HTR-8/SVneo (cell line): ENCODE data around the gene ENAH.
A peak's percentile ranks its signal among the peaks of the same experiment; 100 is the strongest.
"Not testable (repeated sequence)": the region's sequence is repeated elsewhere in the genome, so short reads cannot be mapped to it uniquely, and the experiment has no call there.

Experiments
- DNase-seq: peaks from one replicate; pipeline ENCODE4 v3.0.0; 2011; ENCODE audit warnings: low spot score, mixed read lengths; ENCODE audit not compliant: insufficient read length
- FAIRE-seq: peaks from 2 replicates; lab custom pipeline; 2011; peaks lifted over from hg19 to GRCh38; lab: Jason Lieb, UNC

ENAH gene

DNA sequence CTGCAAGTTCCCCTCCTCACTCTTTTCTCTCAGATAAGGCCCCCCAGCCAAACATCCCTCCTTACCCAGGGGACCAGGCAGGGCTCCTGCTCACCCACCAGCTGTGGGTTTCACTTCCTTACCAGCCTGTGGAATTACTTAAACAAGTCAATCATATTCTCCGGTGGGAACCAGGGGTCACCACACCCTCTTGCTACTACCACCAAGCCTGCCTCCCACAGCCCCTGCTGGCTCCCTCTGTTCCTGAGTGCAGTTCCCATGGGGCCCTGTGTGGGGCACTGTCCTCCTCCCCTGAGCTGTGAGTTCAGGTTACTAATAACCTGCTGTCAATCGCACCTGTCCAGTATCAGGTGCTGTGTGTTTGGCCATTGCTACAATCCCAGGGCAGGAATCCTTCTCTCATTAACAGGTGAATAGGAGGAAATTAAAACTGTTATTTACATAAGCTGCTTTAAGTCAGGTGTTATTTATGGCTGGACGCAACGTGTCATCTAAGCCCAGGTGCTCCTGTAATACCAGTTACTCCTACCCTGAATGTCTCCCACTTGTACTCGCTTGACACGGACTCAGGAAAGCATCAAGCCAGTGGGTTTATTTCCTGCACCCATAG lies 172.0 kb downstream of the ENAH start:
- FAIRE-seq: no peak
- DNase-seq: peak; percentile 54

DNA sequence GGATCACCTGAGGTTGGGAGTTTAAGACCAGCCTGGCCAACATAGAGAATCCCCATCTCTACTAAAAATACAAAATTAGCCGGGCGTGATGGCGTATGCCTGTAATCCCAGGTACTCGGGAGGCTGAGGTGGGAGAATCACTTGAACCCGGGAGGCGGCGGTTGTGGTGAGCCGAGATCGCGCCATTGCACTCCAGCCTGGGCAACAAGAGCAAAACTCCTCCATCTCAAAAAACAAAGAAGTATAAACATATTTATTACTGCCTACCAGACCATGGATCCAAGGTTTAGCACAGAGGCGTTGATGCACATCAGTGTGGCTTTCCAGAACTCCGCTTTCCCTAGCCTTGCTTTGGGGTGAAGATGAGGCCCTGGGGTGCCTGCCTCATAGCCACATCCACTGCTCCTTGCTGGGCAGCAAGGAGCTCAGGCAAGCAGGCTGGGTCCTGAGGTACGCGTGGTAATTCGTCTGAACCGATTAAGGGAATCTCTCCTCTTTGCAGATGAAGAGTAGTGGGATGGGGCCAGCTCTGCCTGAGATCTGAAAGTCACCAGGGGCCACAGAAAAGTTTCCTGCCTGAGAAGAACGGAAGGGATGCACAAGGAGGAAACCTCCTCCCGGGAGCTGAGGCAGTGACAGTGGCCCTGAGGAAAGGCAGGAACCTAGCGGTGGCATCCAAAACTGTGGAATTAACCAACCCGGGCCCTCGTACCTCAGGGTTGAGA lies 172.8 kb downstream of the ENAH start:
- DNase-seq (no peak), FAIRE-seq (no peak)

GRCh38 chr1:225479341-225479740 lies 173.6 kb downstream of the ENAH start:
- no peak for FAIRE-seq
- DNase-seq: no peak

DNA sequence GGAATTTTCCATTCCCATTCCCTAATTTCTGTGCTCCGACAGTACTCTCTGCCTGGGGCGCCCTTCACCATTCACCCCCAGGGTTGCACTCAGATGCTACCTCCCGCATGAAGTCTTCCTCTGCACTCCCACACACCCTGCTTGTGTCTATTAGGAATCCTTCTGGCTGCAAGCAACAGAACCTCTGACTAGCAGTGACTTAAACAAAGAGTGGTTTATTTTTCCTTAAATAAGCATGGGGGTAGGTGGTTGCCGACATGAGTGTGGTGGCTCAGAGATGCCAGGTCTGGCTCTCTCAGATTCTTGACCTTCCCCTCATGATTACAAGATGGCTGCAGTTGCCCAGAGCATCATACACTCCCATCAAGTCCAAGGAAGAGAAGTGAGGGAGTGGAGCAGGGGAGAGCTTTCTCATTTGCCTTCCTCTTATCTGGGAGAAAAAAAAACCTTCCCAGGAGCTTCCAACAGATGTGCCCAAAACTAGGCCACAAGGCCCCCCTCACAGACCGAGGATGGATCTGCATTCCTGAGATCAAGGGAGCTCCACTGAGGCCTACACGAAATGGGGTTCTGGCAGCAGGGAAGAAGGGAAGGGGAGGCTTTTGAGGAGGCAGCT lies 175.5 kb downstream of the ENAH start:
- no peak for FAIRE-seq
- no peak for DNase-seq

- DNase-seq (no peak), FAIRE-seq (no peak)
These were observed 176.4 kb downstream of the ENAH start for GRCh38 chr1:225476538-225476988.

DNA sequence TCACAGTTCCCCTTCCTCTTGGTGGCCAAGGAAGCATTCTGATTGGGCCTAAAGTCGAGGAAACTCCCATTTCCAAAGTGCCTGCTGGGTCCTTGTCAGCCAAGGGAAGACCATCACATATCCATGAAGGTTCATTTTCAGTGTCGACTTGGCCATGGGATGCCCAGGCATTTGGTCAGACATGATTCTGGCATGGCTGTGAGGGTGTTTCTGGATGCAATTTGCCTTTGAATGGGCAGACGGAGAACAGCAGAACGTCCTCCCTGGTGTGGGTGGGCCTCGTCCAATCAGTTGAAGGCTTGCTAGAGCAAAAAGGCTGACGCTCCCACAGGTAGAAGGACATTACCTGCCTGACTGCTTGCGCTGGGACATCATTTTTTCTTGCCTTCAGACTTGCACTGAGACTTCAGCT lies 176.8 kb downstream of the ENAH start:
- DNase-seq (no peak), FAIRE-seq (no peak)

DNA sequence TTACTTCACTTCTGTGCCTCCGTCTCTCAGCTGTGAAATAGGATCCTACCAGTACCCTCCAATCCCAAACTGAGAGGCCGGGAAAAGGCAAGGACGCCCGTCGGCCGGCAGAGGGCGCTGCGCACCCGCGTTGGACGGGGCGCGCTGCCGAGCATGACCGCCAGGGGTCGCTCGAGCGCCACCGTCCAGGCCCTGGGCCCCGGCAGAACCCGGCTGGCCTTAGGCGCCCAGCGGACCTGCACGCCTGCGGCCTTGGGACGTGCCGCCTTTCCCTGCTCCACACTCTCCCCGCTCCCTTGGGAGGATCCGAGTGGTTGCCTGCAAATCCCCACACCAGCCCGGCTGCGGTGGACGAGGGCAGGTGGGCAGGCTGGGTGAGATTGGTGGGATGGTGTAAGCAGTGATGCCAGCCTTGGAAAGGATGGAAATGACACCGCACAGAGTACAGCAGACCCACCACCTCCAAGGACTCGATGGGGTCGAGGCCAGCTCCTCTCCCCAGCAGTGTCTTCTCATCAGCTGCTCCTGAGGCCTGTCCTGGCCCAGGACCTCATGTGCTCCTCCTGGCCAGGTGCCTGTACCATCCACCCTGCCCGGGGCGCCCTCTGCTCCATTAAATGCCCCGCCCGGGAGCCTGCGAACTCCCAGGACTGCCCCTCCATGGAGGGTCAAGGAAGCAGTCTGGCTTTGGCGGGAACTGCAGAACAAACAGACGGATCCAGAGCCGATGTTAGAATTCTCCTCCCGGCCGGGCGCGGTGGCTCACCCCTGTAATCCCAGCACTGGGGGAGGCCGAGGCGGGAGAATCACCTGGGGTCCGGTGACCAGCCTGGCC lies 177.7 kb downstream of the ENAH start:
- FAIRE-seq (peak; percentile 80), DNase-seq (peak; percentile 87)

DNA sequence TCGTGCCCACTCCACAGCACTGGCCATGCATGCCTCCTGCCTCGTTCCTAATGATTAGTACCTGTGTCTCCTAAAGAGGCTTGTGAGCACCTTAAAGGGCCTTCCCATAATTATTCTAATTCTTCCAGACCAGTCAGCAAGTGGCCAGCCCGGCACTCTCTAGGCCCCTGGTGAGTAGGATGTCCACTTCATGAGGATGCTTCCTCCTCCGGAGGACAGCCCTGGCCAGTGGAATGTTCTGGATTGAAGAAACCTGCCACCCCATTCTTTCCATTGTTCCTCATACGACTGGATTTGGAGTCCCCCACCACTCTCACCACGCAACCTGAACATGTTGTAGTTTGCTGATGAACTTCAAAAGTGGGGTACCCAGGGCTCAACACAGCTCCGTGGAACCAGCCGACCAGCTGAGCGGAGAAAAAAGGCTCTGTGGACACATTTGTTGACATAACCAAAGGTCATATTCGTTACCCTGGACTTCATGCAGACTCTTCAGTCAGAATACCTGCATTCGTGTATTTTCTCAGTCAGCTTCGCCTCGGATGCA lies 178.4 kb downstream of the ENAH start:
- FAIRE-seq (no peak), DNase-seq (no peak)

DNA sequence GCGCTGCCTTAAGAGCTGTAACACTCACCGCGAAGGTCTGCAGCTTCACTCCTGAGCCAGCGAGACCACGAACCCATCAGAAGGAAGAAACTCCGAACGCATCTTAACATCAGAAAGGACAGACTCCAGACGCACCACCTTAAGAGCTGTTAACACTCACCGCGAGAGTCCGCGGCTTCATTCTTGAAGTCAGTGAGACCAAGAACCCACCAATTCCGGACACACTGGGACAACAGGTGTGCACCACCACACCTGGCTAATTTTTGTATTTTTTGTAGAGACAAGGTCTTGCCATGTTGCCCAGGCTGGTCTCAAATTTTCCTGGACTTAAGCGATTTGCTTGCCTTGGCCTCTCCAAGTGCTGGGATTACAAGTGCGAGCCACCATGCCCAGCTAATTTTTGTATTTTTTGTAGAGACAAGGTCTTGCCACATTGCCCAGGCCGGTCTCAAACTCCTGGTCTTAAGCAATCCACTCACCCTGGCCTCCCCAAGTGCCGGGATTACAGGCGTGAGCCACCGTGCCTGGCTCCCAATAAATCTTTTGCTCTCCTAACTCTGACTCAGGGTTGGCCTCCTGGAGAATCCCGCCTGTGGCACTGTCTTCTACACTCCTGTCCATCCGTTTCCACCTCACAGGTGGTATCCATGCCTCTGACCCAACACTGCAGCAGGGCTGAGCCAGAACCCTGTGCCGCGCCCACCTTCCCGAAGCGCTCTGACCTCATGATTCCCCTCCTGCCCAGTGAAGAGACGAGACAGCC lies 179.1 kb downstream of the ENAH start:
- FAIRE-seq, DNase-seq: not testable (repeated sequence)

DNA sequence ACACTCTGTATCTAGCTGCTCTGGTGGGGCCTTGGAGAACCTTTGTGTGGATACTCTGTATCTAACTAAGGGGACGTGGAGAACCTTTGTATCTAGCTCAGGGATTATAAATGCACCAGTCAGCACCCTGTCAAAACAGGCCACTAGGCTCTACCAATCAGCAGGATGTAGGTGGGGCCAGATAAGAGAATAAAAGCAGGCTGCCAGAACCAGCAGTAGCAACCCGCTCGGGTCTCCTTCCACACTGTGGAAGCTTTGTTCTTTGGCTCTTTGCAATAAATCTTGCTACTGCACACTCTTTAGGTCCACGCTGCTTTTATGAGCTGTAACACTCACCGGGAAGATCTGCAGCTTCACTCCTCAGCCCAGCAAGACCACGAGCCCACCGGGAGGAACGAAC lies 179.7 kb downstream of the ENAH start:
- not testable (repeated sequence) for FAIRE-seq

GRCh38 chr1:225471453-225472301 lies 181.2 kb downstream of the ENAH start:
- no peak for FAIRE-seq

More for the DNA sequence above, 179.7 kb downstream of the ENAH start:
- not testable (repeated sequence) for DNase-seq

GRCh38 chr1:225471109-225471452 lies 181.8 kb downstream of the ENAH start:
- no peak for FAIRE-seq
- no peak for DNase-seq

More at GRCh38 chr1:225471453-225472301, 181.2 kb downstream of the ENAH start:
- DNase-seq: no peak

DNA sequence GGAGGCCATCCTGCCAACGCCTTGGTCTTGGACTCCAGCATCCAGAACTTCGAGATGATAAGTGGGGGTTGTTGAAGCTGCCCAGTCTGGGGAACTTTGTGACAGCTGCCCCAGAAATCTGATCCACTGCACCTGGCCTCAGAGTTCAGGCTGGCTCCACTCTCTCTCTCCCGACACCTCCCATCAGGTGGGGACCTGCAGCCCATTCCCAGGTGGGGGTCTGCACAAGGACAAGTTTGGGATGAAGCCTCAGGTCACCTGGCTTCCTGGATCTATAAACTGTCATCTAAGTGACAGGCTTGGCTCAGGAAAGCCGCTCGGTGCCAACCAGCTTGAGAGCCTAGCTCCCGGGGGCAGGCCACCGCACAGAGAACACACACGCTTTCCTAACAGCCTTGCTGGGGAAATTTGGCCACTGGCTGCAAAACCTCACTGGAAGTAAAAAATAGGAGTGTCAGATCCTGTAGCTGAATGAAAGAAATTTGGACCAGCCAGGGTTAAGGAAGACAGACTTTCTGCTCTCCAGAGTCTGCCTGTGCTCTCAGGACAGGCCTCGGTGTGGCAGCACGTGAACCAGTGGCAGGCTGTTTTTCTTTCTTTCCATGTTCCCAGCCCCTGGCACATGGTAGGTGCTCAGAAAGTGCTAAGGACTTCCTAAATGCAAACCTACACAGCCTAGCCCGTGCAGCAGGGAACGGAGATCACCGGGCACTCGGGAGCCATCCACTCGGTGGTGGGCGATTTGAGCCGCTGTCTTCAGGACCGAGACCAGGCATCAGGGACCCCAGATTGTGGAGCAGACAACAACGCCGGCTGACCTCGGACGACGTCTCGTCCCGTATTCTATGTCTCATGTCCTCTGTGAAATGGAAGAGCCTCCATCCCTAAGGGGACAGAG lies 182.5 kb downstream of the ENAH start:
- no peak for FAIRE-seq

DNA sequence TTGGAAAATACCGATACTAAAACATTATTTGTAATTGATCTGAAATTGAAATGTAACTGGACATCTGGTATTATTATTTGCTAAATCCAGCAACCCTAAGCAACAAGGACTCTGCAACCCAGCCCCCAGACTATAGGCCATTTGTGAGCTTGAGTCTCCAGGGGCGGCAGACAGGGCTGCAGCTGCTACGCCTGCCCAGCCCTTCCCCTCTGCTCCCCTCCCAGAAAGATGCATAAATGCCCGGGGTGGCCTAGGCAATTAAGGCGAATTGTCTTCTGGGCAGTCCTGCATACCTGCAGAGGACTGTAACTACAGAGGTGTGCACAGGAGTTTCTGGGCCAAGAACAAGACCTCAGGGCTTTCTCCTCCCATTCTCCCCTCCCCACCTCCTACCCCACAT lies 183.9 kb downstream of the ENAH start:
- FAIRE-seq (no peak), DNase-seq (no peak)

More for the DNA sequence above, 182.5 kb downstream of the ENAH start:
- no peak for DNase-seq

DNA sequence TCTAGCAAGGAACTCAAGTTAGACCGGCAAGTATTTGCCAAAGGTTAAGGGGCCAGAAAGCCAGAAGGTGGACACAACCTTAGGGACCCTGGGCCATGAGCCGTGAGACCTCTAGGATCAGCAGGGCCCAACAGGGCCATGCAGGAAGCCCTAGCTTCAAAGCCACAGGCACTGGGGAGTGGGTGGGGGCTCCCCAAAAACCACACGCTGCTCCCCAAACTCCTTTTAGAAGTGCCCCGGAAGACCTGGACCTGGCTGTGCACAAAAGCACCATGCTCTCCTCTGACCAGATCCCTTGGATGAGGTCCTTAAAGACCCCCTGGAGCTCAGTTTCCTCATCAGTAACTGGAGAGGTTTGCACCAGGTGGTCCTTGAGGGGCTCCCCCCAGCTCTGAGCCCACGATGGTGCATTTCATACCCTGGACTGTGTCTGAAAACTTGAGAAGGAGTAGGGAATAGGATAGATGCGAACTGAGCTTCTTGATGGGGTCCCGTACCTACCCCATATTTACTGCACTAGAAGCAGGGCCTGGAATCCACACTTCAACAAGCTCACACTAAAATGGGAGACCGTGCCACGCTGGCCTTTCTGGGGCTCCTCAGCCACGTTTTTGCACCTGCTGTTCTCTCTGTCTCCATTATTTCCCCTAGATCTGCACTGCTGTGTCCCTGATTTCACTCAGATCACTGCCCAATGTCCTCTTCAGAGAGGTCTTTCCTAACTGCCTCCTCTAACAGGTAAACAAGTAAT lies 184.5 kb downstream of the ENAH start:
- DNase-seq (no peak), FAIRE-seq (no peak)

DNA sequence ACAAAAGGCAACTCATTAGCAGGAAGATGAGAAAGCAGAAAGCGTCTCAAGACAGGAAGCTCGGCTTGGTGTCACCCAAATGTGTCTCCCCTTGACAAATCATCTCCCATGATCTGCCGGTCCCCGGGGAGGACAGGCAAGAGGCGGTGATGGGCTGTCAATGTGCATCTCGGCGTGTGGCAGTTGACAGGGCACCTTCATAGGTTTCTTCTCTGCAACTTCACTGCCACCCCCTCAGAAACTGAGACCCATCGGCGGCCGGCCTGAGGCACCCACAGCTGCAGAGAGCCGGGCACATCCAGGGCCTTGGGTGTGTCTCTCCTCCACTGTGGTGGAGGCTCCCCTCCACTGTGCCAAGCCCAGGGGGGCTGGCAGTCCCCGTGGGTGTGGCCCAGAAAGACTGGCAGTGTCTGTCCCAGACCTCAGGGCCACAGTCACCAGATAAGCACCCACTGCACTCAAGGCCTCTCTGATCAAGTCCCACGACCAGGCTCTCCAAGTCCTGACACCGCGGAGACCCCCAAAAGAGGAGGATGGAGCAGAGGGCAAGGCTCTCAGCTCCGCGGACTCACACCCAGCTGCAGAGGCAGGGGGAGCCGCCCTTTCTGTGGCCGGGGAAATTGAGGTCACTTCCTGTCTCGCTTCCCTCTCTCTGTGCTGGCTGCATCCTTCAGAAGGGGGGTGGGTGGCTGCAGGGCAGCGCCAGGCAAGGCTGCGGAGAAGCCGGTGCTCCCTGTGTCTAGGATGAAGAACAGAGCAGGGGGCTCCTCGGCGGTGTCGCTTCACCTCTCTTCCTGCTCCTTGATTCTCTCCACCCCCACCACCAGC lies 185.5 kb downstream of the ENAH start:
- DNase-seq (no peak), FAIRE-seq (no peak)
